HG03469 (cell line): ENCODE measurements around the gene AGFG1.
"Not testable (repeated sequence)": the region's sequence is repeated elsewhere in the genome, so short reads cannot be mapped to it uniquely, and the experiment has no call there.

Experiments used
- ATAC-seq: cut with Tn5 transposase; IDR thresholded peaks from one replicate; pipeline ENCODE4 v1.9.1; 2021; ENCODE audit warnings: mild to moderate bottlenecking, moderate library complexity, moderate number of reproducible peaks; ENCODE audit not compliant: unreplicated experiment

The AGFG1 gene

GRCh38 chr2:227497158-227497557 lies 25.2 kb downstream of the AGFG1 start:
- no peak for ATAC-seq

GRCh38 chr2:227499627-227500300 lies 27.8 kb downstream of the AGFG1 start:
- ATAC-seq, result no peak

GRCh38 chr2:227500301-227500630 lies 28.3 kb downstream of the AGFG1 start:
- no peak for ATAC-seq

GRCh38 chr2:227503433-227504406 lies 31.8 kb downstream of the AGFG1 start:
- no peak for ATAC-seq

GRCh38 chr2:227504700-227505099 lies 32.7 kb downstream of the AGFG1 start:
- ATAC-seq, result no peak

GRCh38 chr2:227506456-227506855 lies 34.5 kb downstream of the AGFG1 start:
- no peak for ATAC-seq

GRCh38 chr2:227507963-227508362 lies 36.0 kb downstream of the AGFG1 start:
- ATAC-seq, result no peak

- ATAC-seq, result no peak
These were observed 37.1 kb downstream of the AGFG1 start for GRCh38 chr2:227509076-227509475.

- ATAC-seq, result no peak
These were observed 38.1 kb downstream of the AGFG1 start for GRCh38 chr2:227509824-227510619.

GRCh38 chr2:227510620-227510958 lies 38.6 kb downstream of the AGFG1 start:
- no peak for ATAC-seq

- no peak for ATAC-seq
These were observed 39.4 kb downstream of the AGFG1 start for GRCh38 chr2:227511239-227511930.

GRCh38 chr2:227511955-227512354 lies 40.0 kb downstream of the AGFG1 start:
- ATAC-seq, result no peak

- ATAC-seq, result no peak
These were observed 41.2 kb downstream of the AGFG1 start for GRCh38 chr2:227513113-227513512.

- ATAC-seq, result no peak
These were observed 43.8 kb downstream of the AGFG1 start for GRCh38 chr2:227515742-227516141.

- ATAC-seq, result no peak
These were observed 45.8 kb downstream of the AGFG1 start for GRCh38 chr2:227517724-227518123.

- ATAC-seq, result not testable (repeated sequence)
These were observed 46.4 kb downstream of the AGFG1 start for GRCh38 chr2:227518278-227518865.

GRCh38 chr2:227521178-227521577 lies 49.2 kb downstream of the AGFG1 start:
- not testable (repeated sequence) for ATAC-seq

- no peak for ATAC-seq
These were observed 52.7 kb downstream of the AGFG1 start for GRCh38 chr2:227524665-227525064.

GRCh38 chr2:227527351-227527750 lies 55.4 kb downstream of the AGFG1 start:
- no peak for ATAC-seq

- ATAC-seq, result no peak
These were observed 56.8 kb downstream of the AGFG1 start for GRCh38 chr2:227528803-227529202.
